ENCODE data around the gene SPEM3.

SPEM3 gene

GRCh38 chr17:7403977-7404736 is 24.5 kb upstream of the SPEM3 start, which contains the start of gene TMEM256:
Gene TMEM256, minus strand, starts transcription at chr17:7404097. Its CDS starts 13 bp downstream, at chr17:7404084.
- DNase-seq = peak; percentile 97

- DNase-seq = peak; percentile 72
These were observed 23.8 kb upstream of the SPEM3 start for GRCh38 chr17:7404737-7405349.

- DNase-seq = no peak
These were observed 23.1 kb upstream of the SPEM3 start for GRCh38 chr17:7405350-7406234.

GRCh38 chr17:7406235-7406825 is 22.3 kb upstream of the SPEM3 start:
- DNase-seq = no peak

- DNase-seq = no peak
These were observed 21.6 kb upstream of the SPEM3 start for GRCh38 chr17:7407082-7407481.

- DNase-seq = no peak
These were observed 21.0 kb upstream of the SPEM3 start, which contains the start of gene NLGN2 for GRCh38 chr17:7407485-7408251. Gene NLGN2, plus strand, starts transcription at chr17:7407845. Its CDS starts 411 bp downstream, at chr17:7408256.

GRCh38 chr17:7408252-7408727 is 20.4 kb upstream of the SPEM3 start:
- peak; percentile 48 for DNase-seq

- no peak for DNase-seq
These were observed 19.8 kb upstream of the SPEM3 start for GRCh38 chr17:7408863-7409262.

GRCh38 chr17:7409716-7410115 is 18.9 kb upstream of the SPEM3 start:
- no peak for DNase-seq

- DNase-seq = no peak
These were observed 17.8 kb upstream of the SPEM3 start for GRCh38 chr17:7410634-7411426.

- DNase-seq = no peak
These were observed 17.3 kb upstream of the SPEM3 start for GRCh38 chr17:7411427-7411750.

GRCh38 chr17:7413346-7413985 is 15.2 kb upstream of the SPEM3 start:
- DNase-seq = no peak

GRCh38 chr17:7414837-7415236 is 13.8 kb upstream of the SPEM3 start:
- DNase-seq = no peak

GRCh38 chr17:7415784-7416183 is 12.9 kb upstream of the SPEM3 start:
- DNase-seq = no peak

GRCh38 chr17:7416323-7416722 is 12.3 kb upstream of the SPEM3 start:
- DNase-seq = no peak

GRCh38 chr17:7417056-7417655 is 11.5 kb upstream of the SPEM3 start:
- DNase-seq = no peak

GRCh38 chr17:7418472-7419152 is 10.0 kb upstream of the SPEM3 start:
- DNase-seq = no peak

- no peak for DNase-seq
These were observed 8.6 kb upstream of the SPEM3 start, which contains the start of gene SPEM1 for GRCh38 chr17:7419819-7420610. Gene SPEM1, plus strand, starts transcription at chr17:7420324. Its CDS starts 61 bp downstream, at chr17:7420385.

- no peak for DNase-seq
These were observed 7.5 kb upstream of the SPEM3 start for GRCh38 chr17:7421186-7421585.

All from CD4-positive, alpha-beta T cell treated with Interferon gamma for 1 hour (primary cell).